CMK (cell line): ENCODE measurements around the gene ARHGEF1.
"Not testable (repeated sequence)": the region's sequence is repeated elsewhere in the genome, so short reads cannot be mapped to it uniquely, and the experiment has no call there.

Experiments used
- DNase-seq: peaks from one replicate; pipeline ENCODE4 v3.0.0-alpha.2; 2010; ENCODE audit warnings: low read depth

ARHGEF1 gene

DNA sequence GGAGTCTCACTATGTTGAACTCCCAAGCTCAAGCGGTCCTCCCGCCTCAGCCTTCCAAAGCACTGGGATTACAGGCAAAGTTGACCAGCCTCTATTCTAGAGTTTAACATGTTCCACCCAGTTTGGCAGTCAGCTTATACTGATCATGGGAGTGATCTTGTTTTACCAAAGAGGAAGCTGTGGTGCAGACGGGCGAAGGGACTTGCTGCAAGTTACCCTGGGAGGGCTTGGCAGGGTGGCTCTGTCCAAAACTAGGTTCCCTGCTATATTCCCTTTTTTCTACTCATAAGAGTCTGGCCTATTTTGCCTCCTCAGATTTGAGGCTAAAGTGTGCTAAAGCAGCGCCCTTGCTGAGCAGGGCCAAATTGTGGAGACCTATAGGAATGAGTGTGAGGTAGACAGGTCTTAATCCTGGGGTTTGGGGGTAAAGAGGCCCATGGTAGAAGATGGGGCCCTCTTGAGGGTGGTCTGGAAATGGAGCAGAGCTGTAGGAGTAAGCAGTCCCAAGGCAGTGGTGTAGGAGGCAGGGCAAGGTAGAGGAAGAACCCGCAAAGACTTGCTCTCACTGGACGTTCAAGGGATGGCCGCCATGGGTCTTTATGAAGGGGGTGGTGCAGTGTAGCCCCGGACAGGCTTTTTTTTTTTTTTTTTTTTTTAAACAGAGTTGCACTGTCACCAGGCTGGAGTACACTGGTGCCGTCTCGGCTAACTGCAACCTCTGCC, 19.6 kb upstream of the ARHGEF1 start:
- DNase-seq, result no peak

DNA sequence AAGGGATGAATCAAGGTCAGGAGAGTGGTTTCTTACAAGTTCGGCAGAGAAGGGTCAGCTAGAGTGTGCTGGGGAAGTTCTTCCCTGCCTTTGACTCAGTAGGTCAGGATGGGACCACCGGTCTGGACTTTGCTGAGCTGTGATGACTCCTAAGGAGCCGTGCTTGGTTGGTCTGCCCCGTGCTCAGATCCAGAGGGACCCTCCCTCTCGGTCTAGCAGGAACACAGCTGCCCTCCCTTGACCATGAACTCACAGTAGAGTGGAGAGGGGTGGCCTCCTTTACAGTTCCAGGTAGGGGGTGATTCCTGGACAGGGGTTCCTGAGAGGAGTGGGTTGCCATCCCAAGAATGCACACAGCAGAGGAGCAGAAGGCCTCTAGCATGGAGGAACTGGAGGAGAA, 18.6 kb upstream of the ARHGEF1 start:
- DNase-seq, result no peak

GRCh38 chr19:41866284-41866683, 16.7 kb upstream of the ARHGEF1 start:
- DNase-seq, result no peak

- no peak for DNase-seq
Observed at GRCh38 chr19:41868120-41868988, 14.6 kb upstream of the ARHGEF1 start.

- no peak for DNase-seq
Observed at GRCh38 chr19:41868989-41869300, 14.0 kb upstream of the ARHGEF1 start.

DNA sequence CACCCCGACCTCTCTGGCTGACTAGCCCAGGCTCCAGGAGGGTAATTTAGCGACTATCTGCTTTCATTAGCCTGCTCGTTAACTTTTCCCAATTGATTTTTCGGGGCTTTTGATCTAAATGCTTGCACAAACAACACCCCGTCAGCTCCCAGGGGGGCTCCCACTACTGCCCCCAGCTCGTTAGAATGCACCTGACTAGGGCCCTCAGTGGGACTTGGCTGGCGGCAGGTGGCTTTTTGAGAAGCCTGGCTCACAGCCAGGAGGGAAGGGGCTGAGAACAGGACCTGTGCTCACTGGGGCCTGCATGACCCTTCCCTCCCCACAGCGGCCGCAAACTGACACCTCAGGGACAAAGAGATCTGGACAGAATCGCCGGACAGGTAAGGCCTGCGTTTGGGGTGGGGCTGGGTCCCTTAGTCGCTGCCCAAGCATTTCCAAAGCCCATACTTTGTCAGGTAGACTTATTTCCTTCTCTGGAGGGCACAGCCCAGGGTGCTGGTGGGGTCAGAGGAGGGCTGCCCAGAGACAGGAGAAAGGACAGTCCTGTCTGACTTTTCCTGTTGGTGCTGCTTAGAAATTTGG, 13.5 kb upstream of the ARHGEF1 start:
- DNase-seq, result no peak

DNA sequence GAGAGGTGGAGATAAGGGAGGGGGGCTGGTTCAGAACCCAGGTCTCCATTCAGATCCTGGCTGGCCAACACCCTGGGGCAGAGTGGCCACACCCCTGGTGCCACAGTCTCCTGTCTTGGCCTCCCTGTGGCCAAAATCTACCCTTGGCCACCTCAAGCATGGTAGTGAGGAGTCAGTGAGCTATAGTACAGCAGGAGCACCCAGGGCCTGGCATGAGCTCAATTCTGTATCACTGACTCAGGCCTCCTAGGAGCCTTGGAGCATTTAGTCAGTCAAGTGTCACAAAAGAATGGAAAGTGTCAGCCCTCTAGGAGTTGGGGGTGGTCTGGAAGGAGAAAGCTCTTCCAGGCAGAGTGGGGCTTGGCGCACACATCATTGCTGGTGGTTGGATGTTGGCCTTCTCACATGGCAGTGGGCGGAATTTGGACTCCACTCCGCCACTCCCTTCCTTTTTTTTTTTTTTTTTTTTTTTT, 12.5 kb upstream of the ARHGEF1 start:
- no peak for DNase-seq

- DNase-seq, result no peak
Observed at GRCh38 chr19:41871573-41872383, 11.2 kb upstream of the ARHGEF1 start.

GRCh38 chr19:41872384-41872774, 10.6 kb upstream of the ARHGEF1 start:
- DNase-seq, result no peak

DNA sequence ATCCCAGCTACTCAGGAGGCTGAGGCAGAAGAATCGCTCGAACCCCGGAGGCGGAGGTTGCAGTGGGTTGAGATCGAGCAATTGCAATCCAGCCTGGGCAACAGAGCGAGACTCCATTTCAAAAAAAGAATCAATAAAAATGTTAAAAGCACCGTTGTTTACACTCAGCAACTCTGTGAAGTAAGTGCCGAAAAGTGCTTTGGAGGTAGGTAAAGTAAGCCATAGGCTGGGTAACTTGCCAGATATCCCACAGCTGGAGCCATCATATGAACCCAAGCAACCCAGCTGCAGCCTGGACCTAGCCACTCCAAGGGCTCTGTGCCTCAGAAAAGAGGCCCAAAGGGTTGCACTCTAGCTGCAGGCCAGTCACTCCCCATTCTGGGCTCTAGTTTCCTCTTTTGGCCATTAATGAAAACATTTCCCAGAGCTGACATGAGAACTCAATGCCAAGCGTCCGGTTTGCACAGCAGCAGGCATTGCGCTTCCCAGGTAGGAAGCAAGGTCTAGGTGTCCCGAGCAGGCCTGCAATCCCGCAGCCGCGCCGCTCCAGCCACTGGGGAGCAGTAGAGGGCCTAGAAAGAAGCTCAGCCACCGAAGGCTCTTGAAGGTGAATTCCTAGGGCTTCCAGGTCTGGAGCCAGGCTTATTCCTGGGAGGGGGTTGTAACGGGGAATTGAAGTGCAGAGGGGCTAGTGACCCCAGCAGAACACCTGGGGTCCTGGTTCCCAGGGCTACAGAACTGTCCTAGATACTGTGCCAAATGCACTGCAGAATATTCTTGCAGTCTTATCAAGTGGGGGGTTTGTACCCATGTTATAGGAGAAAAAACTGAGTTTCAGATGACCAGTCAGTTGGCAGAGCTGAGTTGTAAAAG, 10.0 kb upstream of the ARHGEF1 start:
- DNase-seq, result no peak

GRCh38 chr19:41875973-41876372, 7.0 kb upstream of the ARHGEF1 start:
- DNase-seq, result not testable (repeated sequence)

DNA sequence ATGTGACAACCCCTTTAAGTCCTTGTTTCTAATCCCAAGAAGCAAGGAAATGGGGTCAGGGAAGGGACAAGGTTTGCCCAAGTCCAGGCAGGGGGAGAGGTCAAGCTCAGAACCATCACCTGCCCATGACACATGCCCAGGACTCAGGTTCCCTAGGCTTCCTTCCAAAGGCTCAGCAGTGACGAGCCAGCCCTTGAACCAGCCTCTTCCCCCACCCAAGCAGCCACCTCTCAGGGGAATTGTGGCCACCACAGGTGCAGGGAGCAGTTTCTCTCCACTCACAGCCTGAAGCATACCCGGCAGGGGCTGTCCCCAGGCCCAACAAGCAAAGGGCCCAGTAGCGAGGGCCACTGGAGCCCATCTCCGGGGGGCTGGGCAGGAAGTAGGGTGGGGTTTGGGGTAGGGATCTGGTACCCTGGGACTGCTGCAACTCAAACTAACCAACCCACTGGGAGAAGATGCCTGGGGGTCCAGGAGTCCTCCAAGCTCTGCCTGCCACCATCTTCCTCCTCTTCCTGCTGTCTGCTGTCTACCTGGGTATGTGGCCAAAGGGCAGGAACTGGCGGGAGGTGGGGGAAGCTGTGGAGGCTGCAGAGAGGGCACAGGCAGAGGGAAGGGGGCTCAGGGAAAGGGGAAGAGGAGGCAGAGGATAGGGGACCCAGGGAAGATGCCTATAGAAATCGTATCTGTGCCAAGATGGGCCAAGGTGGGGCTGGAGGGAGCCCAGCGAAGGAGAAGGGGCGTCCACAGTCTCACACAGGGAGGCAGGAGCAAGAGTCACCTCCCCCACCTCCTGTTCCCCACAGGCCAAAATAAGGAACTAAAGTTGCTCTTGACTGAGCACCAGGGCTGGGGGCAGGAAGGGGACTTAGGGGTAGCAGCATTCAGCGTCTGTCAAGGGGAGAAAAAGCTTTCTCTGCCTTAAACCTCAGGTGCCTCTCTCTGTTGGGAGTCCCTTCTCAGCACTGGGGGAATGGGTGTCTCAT, 5.8 kb upstream of the ARHGEF1 start, which contains the start of gene CD79A:
Gene CD79A (plus strand): TSS at position 433 of the 986 bp plus-strand sequence. CDS start 26 bp downstream, at position 459.
- DNase-seq, result no peak

DNA sequence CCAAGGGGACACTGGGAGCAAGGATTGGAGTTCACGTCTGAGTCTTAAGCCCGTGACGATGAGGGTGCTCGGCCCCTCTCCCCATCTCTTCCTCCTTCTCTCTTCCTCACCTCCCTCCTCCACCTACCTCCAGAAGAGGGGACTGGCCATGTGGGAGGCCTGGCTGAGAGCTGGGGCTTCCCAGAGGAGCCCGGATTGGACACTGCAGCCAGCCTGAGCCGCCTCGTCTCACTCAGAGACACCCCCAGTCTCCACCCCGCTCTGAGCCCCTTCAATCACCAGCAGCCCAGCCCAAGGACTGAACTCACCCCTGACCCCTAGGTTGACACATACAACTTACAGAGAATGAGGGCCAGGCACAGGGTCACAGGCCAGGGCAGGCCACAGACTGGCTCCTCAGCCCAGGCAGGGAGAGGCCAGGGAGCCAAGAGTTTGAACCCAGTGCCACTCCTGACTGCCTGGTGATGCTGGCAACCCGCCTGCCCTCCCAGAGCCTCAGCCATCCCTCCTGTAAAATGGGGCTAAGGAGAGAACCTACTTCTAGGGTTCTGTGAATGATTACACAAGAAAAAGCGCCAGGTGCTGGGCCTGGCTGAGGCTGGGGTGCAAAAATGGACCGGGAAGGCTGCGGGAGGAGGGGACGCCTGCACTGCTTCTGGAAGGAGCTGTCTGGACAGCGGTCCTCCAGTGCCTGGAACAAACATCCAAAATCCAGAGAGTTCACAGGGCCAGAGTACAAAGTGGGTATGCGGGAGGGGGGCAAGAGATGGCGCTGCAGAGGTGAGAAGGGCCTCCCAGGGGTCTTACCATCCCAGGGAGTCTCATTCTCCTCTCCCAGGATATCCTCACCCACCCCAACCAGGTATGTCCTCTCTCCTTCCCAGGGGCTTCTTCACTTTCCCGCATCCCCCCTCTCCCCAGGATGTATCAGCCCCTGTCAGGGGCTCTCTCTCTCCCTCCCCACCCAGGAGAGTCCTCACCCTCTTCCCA, 4.8 kb upstream of the ARHGEF1 start:
- DNase-seq, result no peak

DNA sequence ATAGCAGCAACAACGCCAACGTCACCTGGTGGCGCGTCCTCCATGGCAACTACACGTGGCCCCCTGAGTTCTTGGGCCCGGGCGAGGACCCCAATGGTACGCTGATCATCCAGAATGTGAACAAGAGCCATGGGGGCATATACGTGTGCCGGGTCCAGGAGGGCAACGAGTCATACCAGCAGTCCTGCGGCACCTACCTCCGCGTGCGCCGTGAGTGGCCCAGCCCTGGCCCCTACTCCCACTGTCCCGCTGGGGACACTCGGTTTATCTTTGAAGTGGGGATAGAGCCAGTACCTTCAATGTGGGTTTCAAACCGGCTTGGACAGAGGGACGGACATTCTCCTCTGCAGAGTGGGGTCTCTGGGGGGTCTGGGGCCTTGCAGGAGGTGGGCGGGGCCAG, 3.9 kb upstream of the ARHGEF1 start:
- DNase-seq, result no peak

- no peak for DNase-seq
Observed at GRCh38 chr19:41879670-41880328, 3.2 kb upstream of the ARHGEF1 start.

DNA sequence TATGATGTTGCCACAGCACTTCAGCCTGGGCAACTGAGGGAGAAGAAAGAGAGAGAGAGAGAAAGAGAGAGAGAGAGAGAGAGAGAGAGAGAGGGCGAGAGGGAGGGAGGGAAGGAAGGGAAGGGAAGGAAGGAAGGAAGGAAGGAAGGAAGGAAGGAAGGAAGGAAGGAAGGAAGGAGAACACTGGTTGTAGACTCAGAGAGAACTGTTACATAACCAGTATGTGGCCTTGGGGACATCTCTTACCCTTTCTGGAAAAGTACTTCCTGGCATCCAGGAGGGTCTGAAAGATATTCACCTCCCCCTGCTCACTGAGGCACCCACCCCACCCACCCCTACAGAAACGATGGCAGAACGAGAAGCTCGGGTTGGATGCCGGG, 2.7 kb upstream of the ARHGEF1 start:
- no peak for DNase-seq

- no peak for DNase-seq
Observed at GRCh38 chr19:41883463-41883820, 458 bp downstream of the ARHGEF1 start.
